GM21717 (cell line): Measurements from ENCODE around the gene FZD7.
A peak's percentile ranks its signal among the peaks of the same experiment; 100 is the strongest.

Experiments used
- ATAC-seq: cut with Tn5 transposase; IDR thresholded peaks from one replicate; pipeline ENCODE4 v1.9.1; 2021; ENCODE audit warnings: mild to moderate bottlenecking, moderate library complexity; ENCODE audit not compliant: unreplicated experiment

The FZD7 gene

DNA sequence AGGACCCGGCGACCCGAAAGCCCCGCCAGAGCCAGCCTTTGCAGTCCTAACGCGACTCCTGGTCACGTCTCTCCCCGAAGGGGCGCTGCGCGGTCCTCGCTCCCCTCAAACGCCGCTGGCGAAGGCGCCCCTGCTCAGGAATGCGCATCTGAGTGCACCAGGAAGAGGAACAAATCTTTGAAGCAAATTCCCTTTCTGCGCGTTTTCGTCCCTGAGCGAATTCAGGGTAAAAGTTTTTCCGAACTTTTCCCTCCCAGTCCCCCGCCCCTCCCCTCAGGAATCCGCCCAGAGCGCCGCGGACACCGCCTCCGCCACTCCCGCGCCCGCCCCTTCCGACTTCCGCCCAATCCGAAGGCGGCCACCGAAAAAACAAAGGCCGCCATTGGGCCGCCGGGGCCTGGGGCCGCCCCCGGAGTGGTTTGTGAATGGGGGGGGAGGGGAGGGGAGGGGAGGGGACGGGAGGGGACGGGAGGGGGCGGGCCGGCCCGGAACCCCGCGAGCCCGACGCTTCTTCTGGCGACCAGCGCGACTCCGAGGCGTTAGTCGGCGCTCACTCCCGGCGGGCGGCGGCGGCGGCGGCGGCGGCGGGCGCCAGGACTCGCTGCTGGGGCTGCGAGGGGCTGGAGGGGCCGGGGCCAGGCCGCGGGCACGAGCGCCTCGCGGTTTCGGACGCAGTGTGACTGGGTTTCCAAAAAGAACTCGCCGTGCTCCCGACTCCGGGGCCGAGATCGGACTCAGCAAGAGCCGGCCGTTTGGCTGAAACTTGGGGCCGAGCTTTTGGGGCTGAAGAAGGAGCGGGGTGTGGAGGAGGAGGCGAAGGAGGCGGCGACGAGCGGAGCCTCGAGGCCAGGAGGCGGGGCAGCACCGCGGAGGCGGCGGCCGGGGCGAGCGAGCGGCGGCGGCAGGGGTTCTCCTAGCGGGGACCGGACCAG, at the start of gene FZD7:
Gene FZD7, plus strand, starts transcription at position 539 of the 932 bp plus-strand sequence. CDS start 793 bp downstream, outside the sequence.
- ATAC-seq: peak; percentile 88

DNA sequence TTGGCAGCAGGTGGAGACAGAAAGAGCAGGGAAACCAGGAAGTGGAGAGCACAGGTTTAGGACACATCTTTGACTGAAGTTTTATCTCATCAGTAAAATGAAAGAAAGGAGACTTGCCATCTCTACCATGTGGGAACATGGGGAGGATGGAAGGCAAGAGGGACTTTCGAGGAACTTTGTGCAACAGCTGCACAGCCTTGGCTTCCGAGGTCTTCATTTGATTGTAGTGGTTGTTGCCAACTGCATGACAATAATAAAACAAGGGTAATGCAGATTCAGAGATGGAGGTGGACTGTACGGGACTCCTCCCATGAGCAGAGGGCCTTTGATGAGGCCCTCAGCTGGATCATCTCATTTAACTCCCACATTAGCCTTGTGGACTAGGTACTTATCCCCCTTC, 49.3 kb upstream of the FZD7 start:
- no peak for ATAC-seq

- ATAC-seq: no peak
Measured at GRCh38 chr2:201984800-201985525, 48.7 kb upstream of the FZD7 start.

DNA sequence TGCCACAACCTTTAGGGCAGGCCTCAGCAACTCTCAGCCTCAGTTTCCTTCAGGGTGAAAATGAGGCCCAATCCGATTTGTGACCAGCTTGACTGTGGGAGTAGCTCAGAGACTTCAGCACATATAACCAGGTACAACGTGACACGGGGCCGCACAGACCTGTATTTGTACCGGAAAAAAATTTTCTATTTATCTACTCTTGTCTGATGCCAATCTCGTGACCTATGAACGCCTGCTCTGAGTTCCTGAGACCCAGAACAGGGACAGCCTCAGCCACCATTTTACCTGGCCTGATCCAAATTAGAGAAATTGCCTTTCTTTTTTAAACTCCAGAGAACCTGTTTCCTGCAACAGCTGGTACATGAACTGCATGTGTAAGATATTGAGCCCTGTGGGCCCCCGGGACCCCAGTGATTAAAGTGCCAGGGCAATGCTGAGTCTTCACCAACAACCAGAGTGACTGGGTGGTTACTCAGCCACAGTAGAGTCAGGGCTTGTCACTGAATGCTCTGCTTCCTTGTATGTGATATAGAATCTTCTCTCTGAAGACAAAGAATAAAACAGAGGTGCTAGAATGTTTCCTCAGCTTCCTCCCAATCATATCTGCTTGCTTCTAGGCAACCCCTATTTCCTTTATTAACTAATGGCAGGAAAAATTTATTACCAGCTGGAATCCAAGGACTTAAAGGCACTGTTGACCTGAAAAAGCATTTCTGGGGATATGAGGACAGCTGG, 47.8 kb upstream of the FZD7 start:
- ATAC-seq: no peak

DNA sequence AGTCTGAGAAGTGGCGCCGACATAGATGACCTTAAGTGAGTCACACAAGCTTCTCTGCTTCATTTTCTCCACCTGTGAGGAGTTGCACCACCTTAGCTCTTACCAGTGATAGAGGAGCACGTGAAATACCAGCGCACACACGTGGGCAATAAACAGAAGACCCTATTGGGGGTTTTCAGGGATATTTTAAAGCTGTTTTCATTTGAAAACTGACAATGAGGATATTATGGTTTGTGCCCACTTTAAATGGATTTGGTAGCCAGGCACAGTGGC, 47.3 kb upstream of the FZD7 start:
- no peak for ATAC-seq

DNA sequence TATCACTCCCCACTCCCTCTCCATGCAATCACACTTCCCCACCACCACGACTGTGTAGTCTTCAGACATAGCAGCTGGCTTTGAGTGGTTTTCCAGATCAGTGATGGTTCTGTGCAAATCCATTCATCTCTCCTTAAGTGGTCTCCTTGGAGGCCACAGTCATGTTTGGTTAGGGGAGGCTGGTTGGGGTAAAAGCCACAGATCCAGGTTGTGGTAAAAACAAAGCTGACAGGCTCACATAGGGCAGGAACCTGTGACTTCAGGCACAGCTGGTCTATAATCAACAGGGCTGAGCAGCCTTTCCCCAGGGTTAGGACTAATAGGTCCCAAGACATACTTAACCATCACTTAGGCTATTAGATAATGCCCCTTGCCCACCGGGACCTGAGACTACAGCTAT, 46.2 kb upstream of the FZD7 start:
- no peak for ATAC-seq

GRCh38 chr2:201990069-201990468, 43.6 kb upstream of the FZD7 start:
- ATAC-seq: no peak

DNA sequence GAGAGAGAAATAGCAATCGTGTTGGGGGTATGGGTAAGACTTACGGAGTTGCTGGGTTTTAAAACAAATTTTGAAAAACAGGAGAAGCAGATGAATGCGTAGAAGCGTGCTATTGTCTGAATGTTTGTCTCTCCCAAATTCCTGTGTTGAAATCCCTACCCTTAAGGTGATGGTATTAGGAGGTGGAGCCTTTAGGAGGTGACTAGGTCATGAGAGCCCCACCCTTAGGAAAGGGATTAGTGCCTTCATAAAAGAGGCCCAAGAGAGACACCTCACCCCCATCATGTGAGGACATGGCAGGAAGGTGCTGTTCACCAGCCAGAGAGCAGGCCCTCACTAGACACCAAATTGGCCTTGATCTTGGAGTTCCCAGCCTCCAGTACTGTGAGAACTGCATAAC, 40.7 kb upstream of the FZD7 start:
- no peak for ATAC-seq

- no peak for ATAC-seq
Measured at GRCh38 chr2:201994973-201995638, 38.5 kb upstream of the FZD7 start.

GRCh38 chr2:201996006-201996405, 37.6 kb upstream of the FZD7 start:
- no peak for ATAC-seq

DNA sequence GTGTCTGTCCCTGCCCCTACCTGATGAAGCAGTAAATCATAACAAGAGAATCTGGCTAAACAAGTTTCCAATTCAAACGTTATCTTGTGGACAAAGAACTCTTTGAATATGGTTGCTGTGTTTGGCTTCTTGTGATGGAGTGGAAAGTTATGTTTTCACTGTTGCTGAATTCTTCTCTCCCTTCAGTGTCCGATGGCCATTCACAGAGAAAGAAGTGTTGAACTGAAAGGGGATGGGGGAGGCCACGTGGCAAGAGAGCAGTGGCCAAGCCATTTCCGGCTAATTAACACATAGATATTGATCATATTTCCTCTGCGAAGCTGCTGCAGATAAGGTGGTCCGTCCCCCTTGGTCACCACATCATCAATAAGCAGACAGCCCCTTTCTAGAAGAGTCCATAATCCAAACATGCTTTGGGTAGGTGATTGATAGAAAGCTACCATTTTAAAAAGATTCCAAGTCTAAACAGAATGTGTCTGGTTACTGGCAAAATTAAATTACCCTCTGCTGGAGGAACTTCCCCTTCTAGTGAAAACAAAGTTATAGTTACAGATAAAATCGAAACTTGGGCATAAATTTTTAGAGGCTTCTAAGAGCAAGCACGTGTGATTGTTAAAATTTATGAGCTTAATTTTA, 36.9 kb upstream of the FZD7 start:
- ATAC-seq: no peak

GRCh38 chr2:201999279-201999678, 34.4 kb upstream of the FZD7 start:
- ATAC-seq: no peak

- ATAC-seq: no peak
Measured at GRCh38 chr2:202001826-202002225, 31.8 kb upstream of the FZD7 start.

DNA sequence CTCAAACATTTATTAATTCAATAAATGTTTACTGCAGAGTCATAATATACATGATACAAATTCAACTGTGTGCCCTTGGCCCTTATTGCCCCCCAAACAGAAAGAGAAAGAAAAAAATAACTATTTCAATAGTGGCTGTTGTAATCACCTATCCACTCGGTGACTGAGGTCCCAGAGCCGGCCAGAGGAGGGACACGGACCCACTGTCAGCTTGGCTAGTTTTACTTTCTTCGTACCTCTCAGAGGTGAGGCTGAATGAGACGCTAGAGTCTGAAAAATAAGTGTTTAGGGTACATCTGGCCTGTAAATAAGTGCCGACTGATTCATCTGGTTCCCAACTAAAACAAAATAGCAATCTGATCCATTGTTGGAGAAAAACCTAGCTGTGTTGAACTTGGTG, 31.3 kb upstream of the FZD7 start:
- no peak for ATAC-seq

- ATAC-seq: no peak
Measured at GRCh38 chr2:202005272-202005887, 28.3 kb upstream of the FZD7 start.

DNA sequence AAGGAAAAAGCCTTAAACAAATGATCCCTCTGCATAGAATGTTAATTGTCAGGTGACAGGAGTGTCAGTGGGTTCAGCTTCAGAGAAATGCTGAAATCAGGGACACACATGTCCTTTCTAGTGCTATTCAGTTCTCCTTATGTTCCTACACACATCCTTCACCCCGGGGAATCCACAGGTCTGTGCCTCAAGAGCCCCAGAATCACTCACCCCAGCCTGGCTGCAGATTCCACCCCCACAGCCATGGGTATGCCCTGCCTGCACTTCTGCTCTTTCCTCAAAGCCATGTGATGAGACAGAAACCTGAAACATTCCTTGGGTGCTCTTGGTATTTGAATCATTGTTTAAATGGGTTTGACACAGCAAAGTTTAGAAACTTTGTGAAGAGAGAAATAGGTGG, 27.4 kb upstream of the FZD7 start:
- no peak for ATAC-seq

GRCh38 chr2:202007015-202007982, 26.4 kb upstream of the FZD7 start:
- ATAC-seq: no peak

DNA sequence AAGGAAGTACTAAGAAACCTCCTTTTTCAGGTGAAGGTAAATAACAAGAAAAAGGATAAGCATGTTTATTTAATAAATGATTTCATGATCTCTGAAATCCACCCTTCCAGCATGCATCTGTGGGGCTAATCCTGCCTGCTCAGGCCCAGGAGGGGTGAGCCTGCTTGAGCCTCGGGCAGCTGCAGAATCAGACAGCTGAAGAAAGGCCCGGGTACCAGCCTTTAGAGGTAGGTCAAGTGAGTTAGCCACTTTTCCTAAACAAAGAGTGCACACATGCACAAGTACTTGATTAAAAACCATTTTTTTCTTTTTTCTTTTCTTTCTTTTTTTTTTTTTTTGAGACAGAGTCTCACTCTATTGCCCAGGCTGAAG, 25.7 kb upstream of the FZD7 start:
- ATAC-seq: no peak

GRCh38 chr2:202009019-202009481, 24.6 kb upstream of the FZD7 start:
- ATAC-seq: no peak
